Measurements from ENCODE around the gene ZFAND3. TPM values are rescaled to one million over a fixed set of nuclear protein-coding genes. Genes with fewer than 3 reads are reported as not detected.

The ZFAND3 gene
- total and polyA plus RNA-seq, 2 donors (not counting 3 experiments of a cell fraction or from before 2014, with no cell fraction given): 15.4 to 54.2 TPM

GRCh38 chr6:37851997-37852524 lies 32.5 kb downstream of the ZFAND3 start:
- Histone ChIP-seq H3K9ac (replicated peaks; ENCODE audit: extremely low read depth, insufficient read depth, low read length) (no peak overlapping the region), H3K9me1 (replicated peaks; ENCODE audit: control insufficient read depth, extremely low read depth, insufficient read depth, low read length) (no peaks in the 10 kb centered on the region), H3K36me3 (ENCODE audit: control insufficient read depth in 2 of 2, extremely low read depth in 1 of 2, insufficient read depth in 2 of 2, low read length in 2 of 2) (no peaks in the 10 kb centered on the region), H3K9me3 (replicated peaks; ENCODE audit: control insufficient read depth, insufficient read depth, low read length) (no peaks in the 10 kb centered on the region), H3K4me2 (ENCODE audit: insufficient read depth, low read length) (no peak overlapping the region), H3K27me3 (ENCODE audit: control insufficient read depth in 2 of 2, insufficient read depth in 2 of 2, low read length in 2 of 2) (no peaks in the 10 kb centered on the region), H3K79me2 (ENCODE audit: control insufficient read depth, insufficient read depth, low read length) (peaks cover 87% of the 10 kb centered on the region), H3K27ac (ENCODE audit: insufficient read depth, low read depth, low read length) (no peak overlapping the region), H2AFZ (ENCODE audit: low read depth, low read length) (no peak overlapping the region), H3K4me1 (ENCODE audit: control insufficient read depth, extremely low read depth, insufficient read depth, low read length) (no peaks in the 10 kb centered on the region), H3K4me3 (replicated peaks in 1 of 3; ENCODE audit: insufficient read depth in 1 of 3, low read depth in 1 of 3, low read length in 3 of 3) (no peak overlapping the region), H4K20me1 (replicated peaks; ENCODE audit: control insufficient read depth, extremely low read depth, insufficient read depth, low read length) (peaks cover 17% of the 10 kb centered on the region)
- intact Hi-C loops (cut with micrococcal nuclease) (no loop called here), dilution Hi-C loops (cut with MboI; ENCODE audit: extremely low pct_ligation_motif_present, low sequenced_read_pairs) (no loop called here)
- DNase-seq (ENCODE audit: low read depth, low spot score) (no peak), FAIRE-seq (no peak)
- POLR2A ChIA-PET: interaction anchor here (0.8 kb wide), 1 partner anchor 34 kb away, joined by 3 read pairs; no protein-coding TSS in a partner anchor
- TF ChIP-seq POLR2A (IDR thresholded peaks at IDR 0.05; ENCODE audit: low read depth, low read length) (no peak), MYC (IDR thresholded peaks at IDR 0.05; ENCODE audit: low read depth, low read length) (no peak), MAX (IDR thresholded peaks at IDR 0.05; ENCODE audit: insufficient read depth, insufficient read length) (no peak), GATA2 (IDR thresholded peaks at IDR 0.05; ENCODE audit: insufficient read depth, insufficient read length, low read depth, low read length) (no peak), EZH2 (IDR thresholded peaks at IDR 0.05; ENCODE audit: borderline replicate concordance, low read depth, low read length, severe bottlenecking) (no peak), JUN (IDR thresholded peaks at IDR 0.05; ENCODE audit: borderline replicate concordance, insufficient read depth, insufficient read length, low read depth) (no peak), CTCF (IDR thresholded peaks at IDR 0.05; ENCODE audit: extremely low read depth in 1 of 2, insufficient read depth in 1 of 2, low read depth in 1 of 2, low read length in 2 of 2) (no peak), FOS (IDR thresholded peaks at IDR 0.05; ENCODE audit: borderline replicate concordance, insufficient read depth, low read length) (no peak)
- BruUV-seq (replicated peaks): no TSS peak
- CTCF ChIA-PET: interaction anchor here (1.0 kb wide), 1 partner anchor 12 kb away, joined by 3 read pairs; no protein-coding TSS in a partner anchor
